Measurements from ENCODE around the gene MLXIPL. TPM values are rescaled to one million over a fixed set of nuclear protein-coding genes. Genes with fewer than 3 reads are reported as not detected.

MLXIPL gene
- total and polyA plus RNA-seq, 5 donors = 3.2 to 14.8 (median 3.7) TPM

Other genes starting within 250 kb of the MLXIPL start
- gene FZD9, start 190.7 kb downstream of the MLXIPL start, total RNA-seq = under 1 TPM in 3 of 4 donors, not detected in 1; 0.14 to 0.23 (median 0.19) TPM
- 0.16 TPM for gene FZD9, start 190.7 kb downstream of the MLXIPL start, polyA plus RNA-seq
- gene BAZ1B, start 102.2 kb downstream of the MLXIPL start, total RNA-seq = 10 to 100 TPM; 39.9 to 48.3 (median 45.4) TPM
- 24.4 TPM for gene BAZ1B, start 102.2 kb downstream of the MLXIPL start, polyA plus RNA-seq
- gene BCL7B, start 66.8 kb downstream of the MLXIPL start, total RNA-seq = 10 to 100 TPM; 75.5 to 83.5 (median 77.1) TPM
- gene BCL7B, start 66.8 kb downstream of the MLXIPL start, polyA plus RNA-seq = 83.9 TPM
- 10 to 100 TPM; 11.4 to 26.1 (median 11.7) TPM for gene TBL2, start 45.9 kb downstream of the MLXIPL start, total RNA-seq
- gene TBL2, start 45.9 kb downstream of the MLXIPL start, polyA plus RNA-seq = 6.4 TPM
- 1 to 10 TPM; 1.6 to 2.5 (median 2.1) TPM for gene VPS37D, start 43.3 kb upstream of the MLXIPL start, total RNA-seq
- gene VPS37D, start 43.3 kb upstream of the MLXIPL start, polyA plus RNA-seq = 2.2 TPM
- 10 to 100 TPM; 14.5 to 21.1 (median 17.6) TPM for gene DNAJC30, start 58.9 kb upstream of the MLXIPL start, total RNA-seq
- gene DNAJC30, start 58.9 kb upstream of the MLXIPL start, polyA plus RNA-seq = 20.1 TPM
- gene BUD23, start 59.1 kb upstream of the MLXIPL start, total RNA-seq = 10 to 100 TPM; 53.0 to 72.0 (median 58.9) TPM
- 97.5 TPM for gene BUD23, start 59.1 kb upstream of the MLXIPL start, polyA plus RNA-seq
- gene STX1A, start 95.1 kb upstream of the MLXIPL start, total RNA-seq = 1 to 10 TPM; 1.7 to 3.1 (median 2.3) TPM
- gene STX1A, start 95.1 kb upstream of the MLXIPL start, polyA plus RNA-seq = 1.8 TPM
- gene ABHD11, start 114.3 kb upstream of the MLXIPL start, total RNA-seq = 10 to 100 TPM; 21.1 to 28.7 (median 23.9) TPM
- 31.2 TPM for gene ABHD11, start 114.3 kb upstream of the MLXIPL start, polyA plus RNA-seq
- not detected for gene CLDN3, start 145.7 kb upstream of the MLXIPL start, total RNA-seq
- gene CLDN3, start 145.7 kb upstream of the MLXIPL start, polyA plus RNA-seq = not detected
- gene CLDN4, start 206.5 kb upstream of the MLXIPL start, total RNA-seq = under 1 TPM in 3 of 4 donors, not detected in 1; 0.09 to 0.23 (median 0.14) TPM
- gene CLDN4, start 206.5 kb upstream of the MLXIPL start, polyA plus RNA-seq = not detected
- gene METTL27, start 218.0 kb upstream of the MLXIPL start, total RNA-seq = under 1 TPM in 3 of 4 donors, not detected in 1; 0.48 to 0.64 (median 0.53) TPM
- gene METTL27, start 218.0 kb upstream of the MLXIPL start, polyA plus RNA-seq = 0.38 TPM
- not detected for gene TMEM270, start 236.6 kb upstream of the MLXIPL start, total RNA-seq
- gene TMEM270, start 236.6 kb upstream of the MLXIPL start, polyA plus RNA-seq = not detected